Thyroid gland (tissue), 4 donors: ENCODE measurements around the gene BICRA. TPM values are rescaled to one million over a fixed set of nuclear protein-coding genes. Genes with fewer than 3 reads are reported as not detected.

Source experiments
- DNase-seq, 2 donors: peaks; one replicate each; pipeline ENCODE4 v3.0.0-alpha.2; 2019
- H3K27ac ChIP-seq, 3 donors: fragments of 200-600 bp; sonication (generic); 1 replicate in 2 of 3; 2 replicates in 1 of 3; pipeline ENCODE4 v1.5.1; 2016 to 2019; ENCODE audit warnings: mild to moderate bottlenecking in 1 of 3, moderate library complexity in 1 of 3
- H3K27me3 ChIP-seq: fragments of 200-600 bp; sonication (generic); one replicate; pipeline ENCODE4 v1.5.1; 2019
- H3K36me3 ChIP-seq, 2 donors: fragments of 200-600 bp; sonication (generic); one replicate each; pipeline ENCODE4 v1.5.1; 2016 to 2019
- H3K4me1 ChIP-seq, 2 donors: fragments of 200-600 bp; sonication (generic); one replicate each; pipeline ENCODE4 v1.5.1; 2017 to 2019
- H3K4me3 ChIP-seq, 3 donors: fragments of 200-600 bp; sonication (generic); replicated peaks in 1 of 3; 1 replicate in 2 of 3; 2 replicates in 1 of 3; pipeline ENCODE4 v1.5.1; 2016; ENCODE audit warnings: mild to moderate bottlenecking in 1 of 3
- H3K9me3 ChIP-seq: fragments of 200-600 bp; sonication (generic); one replicate; pipeline ENCODE4 v1.5.1; 2017
- CTCF ChIP-seq, 6 experiments: fragments of 200-600 bp in 3 of 6; fragments of 450-650 bp in 3 of 6; sonication (generic) in 3 of 6; IDR thresholded peaks; one replicate each; pipeline ENCODE4 v1.5.1; 2016 to 2019; ENCODE audit warnings: antibody characterized with exemption in 6 of 6, mild to moderate bottlenecking in 2 of 6, inconsistent platforms in 1 of 6, moderate library complexity in 1 of 6
- POLR2A ChIP-seq, 2 donors: fragments of 450-650 bp; IDR thresholded peaks; one replicate each; pipeline ENCODE4 v1.6.1; 2017; ENCODE audit warnings: antibody characterized with exemption in 2 of 2, mild to moderate bottlenecking in 2 of 2, moderate library complexity in 1 of 2
- WGBS, 2 donors: methylation state at CpG; one replicate each; pipeline ENCODE4 v1.1.5; 2017; 5-methylcytosine and 5-hydroxymethylcytosine counted together
- intact Hi-C: fragments of 100-400 bp; cut with DNase I; formaldehyde crosslinking; loops from one replicate; pipeline ENCODE4 v1.15.1; 2023
- total RNA-seq, 4 donors: library from RNA; depleted of rRNA; stranded (reverse); fragments of >200 nt; gene quantifications; one replicate each; pipeline ENCODE4 v1.2.3, GENCODE V29; 2016

Gene BICRA
- total RNA-seq, 4 donors from 2014 or later: 5.8 to 15.2 (median 13.2) TPM

DNA sequence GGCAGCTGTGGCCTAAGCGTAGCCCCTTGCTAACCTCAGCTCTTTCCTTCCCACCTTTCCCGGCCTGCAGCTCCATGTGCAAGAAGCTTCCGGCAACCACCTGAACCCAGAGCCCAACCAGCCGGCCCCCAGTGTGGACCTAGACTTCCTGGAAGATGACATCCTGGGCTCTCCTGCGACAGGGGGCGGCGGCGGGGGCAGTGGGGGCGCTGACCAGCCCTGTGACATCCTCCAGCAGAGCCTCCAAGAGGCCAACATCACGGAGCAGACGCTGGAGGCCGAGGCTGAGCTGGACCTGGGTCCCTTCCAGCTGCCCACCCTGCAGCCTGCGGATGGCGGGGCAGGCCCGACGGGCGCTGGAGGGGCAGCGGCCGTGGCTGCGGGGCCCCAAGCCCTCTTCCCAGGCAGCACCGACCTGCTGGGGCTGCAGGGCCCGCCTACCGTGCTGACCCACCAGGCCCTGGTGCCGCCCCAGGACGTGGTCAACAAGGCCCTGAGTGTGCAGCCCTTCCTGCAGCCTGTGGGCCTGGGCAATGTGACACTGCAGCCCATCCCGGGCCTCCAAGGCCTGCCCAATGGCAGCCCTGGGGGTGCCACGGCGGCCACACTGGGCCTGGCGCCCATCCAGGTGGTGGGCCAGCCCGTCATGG is 70.4 kb downstream of the BICRA start:
- Histone ChIP-seq H3K4me3 (no peak overlapping the region), H3K9me3 (no peaks in the 10 kb centered on the region), H3K4me1 (no peaks in the 10 kb centered on the region), H3K27ac (no peak overlapping the region), H3K27me3 (no peaks in the 10 kb centered on the region), H3K36me3 (peaks cover 22 to 33% of the 10 kb centered on the region in 2 donors)
- no peak for DNase-seq
- 77 to 84% methylated on average over 7 to 8 of the region's 30 CpGs for WGBS, 2 donors
- TF ChIP-seq POLR2A (IDR thresholded peaks at IDR 0.05) (no peak), CTCF (IDR thresholded peaks at IDR 0.05) (no peak)
- intact Hi-C loops: no loop called here

DNA sequence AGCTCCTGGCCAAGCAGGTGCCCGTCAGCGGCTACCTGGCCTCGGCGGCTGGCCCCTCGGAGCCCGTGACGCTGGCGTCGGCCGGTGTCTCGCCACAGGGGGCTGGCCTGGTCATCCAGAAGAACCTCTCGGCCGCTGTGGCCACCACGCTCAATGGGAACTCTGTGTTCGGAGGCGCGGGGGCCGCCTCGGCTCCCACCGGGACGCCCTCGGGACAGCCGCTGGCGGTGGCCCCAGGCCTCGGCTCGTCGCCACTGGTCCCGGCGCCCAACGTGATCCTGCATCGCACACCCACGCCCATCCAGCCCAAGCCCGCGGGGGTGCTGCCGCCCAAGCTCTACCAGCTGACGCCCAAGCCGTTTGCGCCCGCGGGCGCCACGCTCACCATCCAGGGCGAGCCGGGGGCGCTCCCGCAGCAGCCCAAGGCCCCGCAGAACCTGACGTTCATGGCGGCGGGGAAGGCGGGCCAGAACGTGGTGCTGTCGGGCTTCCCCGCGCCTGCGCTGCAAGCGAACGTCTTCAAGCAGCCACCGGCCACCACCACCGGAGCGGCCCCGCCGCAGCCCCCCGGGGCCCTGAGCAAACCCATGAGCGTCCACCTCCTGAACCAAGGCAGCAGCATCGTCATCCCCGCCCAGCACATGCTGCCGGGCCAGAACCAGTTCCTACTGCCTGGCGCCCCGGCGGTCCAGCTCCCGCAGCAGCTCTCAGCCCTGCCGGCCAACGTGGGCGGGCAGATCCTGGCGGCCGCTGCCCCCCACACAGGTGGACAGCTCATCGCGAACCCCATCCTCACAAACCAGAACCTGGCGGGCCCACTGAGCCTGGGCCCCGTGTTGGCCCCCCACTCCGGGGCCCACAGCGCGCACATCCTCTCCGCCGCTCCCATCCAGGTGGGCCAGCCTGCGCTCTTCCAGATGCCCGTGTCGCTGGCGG is 71.3 kb downstream of the BICRA start:
- no peak for DNase-seq
- Histone ChIP-seq H3K4me1 (no peaks in the 10 kb centered on the region), H3K9me3 (no peaks in the 10 kb centered on the region), H3K27ac (no peak overlapping the region), H3K27me3 (no peaks in the 10 kb centered on the region), H3K4me3 (no peak overlapping the region), H3K36me3 (peaks cover 20 to 29% of the 10 kb centered on the region in 2 donors)
- TF ChIP-seq POLR2A (IDR thresholded peaks at IDR 0.05) (no peak), CTCF (IDR thresholded peaks at IDR 0.05) (no peak)
- 96 to 97% methylated on average over 18 to 58 of the region's 90 CpGs for WGBS, 2 donors
- intact Hi-C loops: no loop called here

GRCh38 chr19:47680858-47681332 is 72.0 kb downstream of the BICRA start:
- intact Hi-C loops: no loop called here
- H3K4me1 ChIP-seq: no peaks in the 10 kb centered on the region
- DNase-seq: no peak
- no peak for TF ChIP-seq POLR2A (IDR thresholded peaks at IDR 0.05)
- TF ChIP-seq CTCF (IDR thresholded peaks at IDR 0.05): no peak
- H3K27me3 ChIP-seq: no peaks in the 10 kb centered on the region
- WGBS, 2 donors: 95 to 100% methylated on average over 3 to 19 of the region's 34 CpGs
- no peak overlapping the region for H3K27ac ChIP-seq
- peaks cover 20 to 29% of the 10 kb centered on the region in 2 donors for H3K36me3 ChIP-seq
- no peak overlapping the region for H3K4me3 ChIP-seq
- H3K9me3 ChIP-seq: no peaks in the 10 kb centered on the region

DNA sequence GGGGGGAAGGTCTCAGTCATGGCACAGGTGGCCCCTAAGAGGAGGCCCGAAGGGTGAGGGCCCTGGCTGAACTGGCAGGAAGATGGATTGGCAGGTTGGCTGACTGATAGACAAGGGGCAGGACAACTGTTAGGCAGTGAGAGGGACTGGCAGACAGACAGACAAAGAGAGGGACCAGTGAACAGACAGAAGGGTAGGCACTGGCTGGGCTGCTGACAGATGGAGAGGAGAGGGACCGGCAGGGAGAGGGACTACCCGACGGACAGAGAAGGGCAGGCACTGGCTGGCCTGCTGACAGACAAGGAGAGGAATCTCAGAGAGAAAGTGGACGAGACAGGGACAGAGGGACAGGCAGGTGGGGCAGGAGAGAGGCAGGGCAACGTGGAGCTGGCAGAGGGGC is 72.5 kb downstream of the BICRA start:
- Histone ChIP-seq H3K27me3 (no peaks in the 10 kb centered on the region), H3K4me3 (no peak overlapping the region), H3K27ac (no peak overlapping the region), H3K4me1 (no peaks in the 10 kb centered on the region), H3K9me3 (no peaks in the 10 kb centered on the region), H3K36me3 (peaks cover 20 to 29% of the 10 kb centered on the region in 2 donors)
- no peak for TF ChIP-seq CTCF (IDR thresholded peaks at IDR 0.05)
- 86 to 88% methylated on average over 6 of the region's 6 CpGs for WGBS, 2 donors
- intact Hi-C loops: no loop called here
- no peak for DNase-seq

DNA sequence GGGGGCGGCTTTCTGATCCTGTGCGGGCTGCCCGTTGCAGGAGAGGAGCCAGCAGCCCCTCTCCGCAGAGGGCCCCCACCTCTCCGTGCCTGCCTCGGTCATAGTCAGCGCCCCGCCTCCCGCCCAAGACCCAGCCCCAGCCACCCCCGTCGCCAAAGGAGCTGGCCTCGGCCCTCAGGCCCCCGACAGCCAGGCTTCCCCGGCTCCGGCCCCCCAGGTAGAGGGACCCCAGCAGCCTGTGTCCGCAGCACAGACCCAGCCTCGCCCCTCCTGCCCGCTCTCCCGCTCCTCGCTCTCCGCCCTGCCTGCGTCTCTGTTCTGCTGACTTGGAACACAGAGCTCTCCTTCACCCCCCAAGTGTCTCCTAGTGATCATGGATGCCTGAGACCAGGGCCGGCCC is 73.0 kb downstream of the BICRA start:
- Histone ChIP-seq H3K4me3 (no peak overlapping the region), H3K9me3 (no peaks in the 10 kb centered on the region), H3K27ac (no peak overlapping the region), H3K4me1 (no peaks in the 10 kb centered on the region), H3K27me3 (no peaks in the 10 kb centered on the region), H3K36me3 (peaks cover 20 to 26% of the 10 kb centered on the region in 2 donors)
- intact Hi-C loops: no loop called here
- no peak for DNase-seq
- no peak for TF ChIP-seq CTCF (IDR thresholded peaks at IDR 0.05)
- no peak for TF ChIP-seq POLR2A (IDR thresholded peaks at IDR 0.05)
- WGBS, 2 donors: 92 to 95% methylated on average over 18 to 23 of the region's 23 CpGs
